Gastroesophageal sphincter (tissue), 3 donors: Measurements from ENCODE around the gene CHRDL1.

Experiments used
- POLR2A ChIP-seq, 2 donors: fragments of 450-650 bp; IDR thresholded peaks; one replicate each; pipeline ENCODE4 v1.6.1; 2017; ENCODE audit warnings: antibody characterized with exemption in 2 of 2, mild to moderate bottlenecking in 2 of 2, moderate library complexity in 1 of 2
- POLR2AphosphoS5 ChIP-seq: sonication (generic); formaldehyde crosslinking; IDR thresholded peaks from one replicate; pipeline ENCODE4 v1.6.1; 2017; ENCODE audit warnings: antibody characterized with exemption
- TF ChIP-seq, protein P1 (sequence below), 4 experiments: fragments of 200-600 bp in 2 of 4; fragments of 450-650 bp in 2 of 4; sonication (generic) in 1 of 4; IDR thresholded peaks; one replicate each; pipeline ENCODE4 v1.5.1; 2017 to 2019; ENCODE audit warnings: antibody characterized with exemption in 4 of 4, mild to moderate bottlenecking in 2 of 4, moderate library complexity in 2 of 4

DNA sequence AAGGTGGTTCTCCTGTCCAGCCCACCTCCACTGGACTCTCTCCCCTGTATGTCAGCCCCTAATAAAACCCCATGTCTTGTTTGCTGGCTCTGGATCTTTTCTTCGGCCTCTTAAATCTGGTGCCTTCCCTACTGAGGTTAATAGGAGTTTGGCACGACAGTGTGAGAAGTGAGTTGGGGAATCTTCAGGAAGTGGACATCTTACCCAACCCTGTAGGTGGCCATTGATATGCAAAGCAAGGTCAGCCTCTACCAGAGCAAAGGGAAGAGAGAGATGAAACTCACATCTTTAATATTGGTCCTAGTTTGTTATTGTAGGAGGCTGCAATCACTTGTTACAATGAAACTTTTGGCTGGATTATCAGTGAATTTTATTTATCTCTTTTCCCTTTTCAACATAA is 111.7 kb downstream of the CHRDL1 start:
- TF ChIP-seq POLR2A (IDR thresholded peaks at IDR 0.05), result no peak
- TF ChIP-seq, protein P1, sequence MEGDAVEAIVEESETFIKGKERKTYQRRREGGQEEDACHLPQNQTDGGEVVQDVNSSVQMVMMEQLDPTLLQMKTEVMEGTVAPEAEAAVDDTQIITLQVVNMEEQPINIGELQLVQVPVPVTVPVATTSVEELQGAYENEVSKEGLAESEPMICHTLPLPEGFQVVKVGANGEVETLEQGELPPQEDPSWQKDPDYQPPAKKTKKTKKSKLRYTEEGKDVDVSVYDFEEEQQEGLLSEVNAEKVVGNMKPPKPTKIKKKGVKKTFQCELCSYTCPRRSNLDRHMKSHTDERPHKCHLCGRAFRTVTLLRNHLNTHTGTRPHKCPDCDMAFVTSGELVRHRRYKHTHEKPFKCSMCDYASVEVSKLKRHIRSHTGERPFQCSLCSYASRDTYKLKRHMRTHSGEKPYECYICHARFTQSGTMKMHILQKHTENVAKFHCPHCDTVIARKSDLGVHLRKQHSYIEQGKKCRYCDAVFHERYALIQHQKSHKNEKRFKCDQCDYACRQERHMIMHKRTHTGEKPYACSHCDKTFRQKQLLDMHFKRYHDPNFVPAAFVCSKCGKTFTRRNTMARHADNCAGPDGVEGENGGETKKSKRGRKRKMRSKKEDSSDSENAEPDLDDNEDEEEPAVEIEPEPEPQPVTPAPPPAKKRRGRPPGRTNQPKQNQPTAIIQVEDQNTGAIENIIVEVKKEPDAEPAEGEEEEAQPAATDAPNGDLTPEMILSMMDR (IDR thresholded peaks at IDR 0.05), result no peak
- TF ChIP-seq POLR2AphosphoS5, result no peak
